ENCODE measurements around the gene GPER1. TPM values are rescaled to one million over a fixed set of nuclear protein-coding genes. Genes with fewer than 3 reads are reported as not detected.
A peak's percentile ranks its signal among the peaks of the same experiment; 100 is the strongest.

The GPER1 gene
- total and polyA plus RNA-seq, 2 experiments from 2014 or later, result 0.89 TPM; not detected in 1

DNA sequence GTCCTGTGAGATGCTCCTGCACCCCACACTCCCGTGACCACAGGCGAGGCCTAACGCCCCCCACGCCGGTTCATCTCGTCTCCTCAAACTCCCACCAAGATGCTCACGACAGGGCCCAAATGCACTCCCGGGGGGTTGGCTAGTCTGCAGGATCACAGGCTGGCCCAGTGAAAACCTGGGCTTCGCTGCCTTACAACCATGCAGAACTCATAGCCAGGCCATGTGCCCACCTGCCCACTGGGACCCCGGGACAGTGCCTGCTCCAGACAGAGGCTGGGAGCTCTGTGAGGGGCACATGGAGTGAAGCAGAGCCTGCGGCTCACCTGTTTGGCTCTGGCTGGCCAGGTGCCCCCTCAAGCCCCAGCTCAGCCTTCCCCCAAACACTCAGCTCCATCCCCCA is 9.4 kb upstream of the GPER1 start (continued):
- TF ChIP-seq, protein P1, sequence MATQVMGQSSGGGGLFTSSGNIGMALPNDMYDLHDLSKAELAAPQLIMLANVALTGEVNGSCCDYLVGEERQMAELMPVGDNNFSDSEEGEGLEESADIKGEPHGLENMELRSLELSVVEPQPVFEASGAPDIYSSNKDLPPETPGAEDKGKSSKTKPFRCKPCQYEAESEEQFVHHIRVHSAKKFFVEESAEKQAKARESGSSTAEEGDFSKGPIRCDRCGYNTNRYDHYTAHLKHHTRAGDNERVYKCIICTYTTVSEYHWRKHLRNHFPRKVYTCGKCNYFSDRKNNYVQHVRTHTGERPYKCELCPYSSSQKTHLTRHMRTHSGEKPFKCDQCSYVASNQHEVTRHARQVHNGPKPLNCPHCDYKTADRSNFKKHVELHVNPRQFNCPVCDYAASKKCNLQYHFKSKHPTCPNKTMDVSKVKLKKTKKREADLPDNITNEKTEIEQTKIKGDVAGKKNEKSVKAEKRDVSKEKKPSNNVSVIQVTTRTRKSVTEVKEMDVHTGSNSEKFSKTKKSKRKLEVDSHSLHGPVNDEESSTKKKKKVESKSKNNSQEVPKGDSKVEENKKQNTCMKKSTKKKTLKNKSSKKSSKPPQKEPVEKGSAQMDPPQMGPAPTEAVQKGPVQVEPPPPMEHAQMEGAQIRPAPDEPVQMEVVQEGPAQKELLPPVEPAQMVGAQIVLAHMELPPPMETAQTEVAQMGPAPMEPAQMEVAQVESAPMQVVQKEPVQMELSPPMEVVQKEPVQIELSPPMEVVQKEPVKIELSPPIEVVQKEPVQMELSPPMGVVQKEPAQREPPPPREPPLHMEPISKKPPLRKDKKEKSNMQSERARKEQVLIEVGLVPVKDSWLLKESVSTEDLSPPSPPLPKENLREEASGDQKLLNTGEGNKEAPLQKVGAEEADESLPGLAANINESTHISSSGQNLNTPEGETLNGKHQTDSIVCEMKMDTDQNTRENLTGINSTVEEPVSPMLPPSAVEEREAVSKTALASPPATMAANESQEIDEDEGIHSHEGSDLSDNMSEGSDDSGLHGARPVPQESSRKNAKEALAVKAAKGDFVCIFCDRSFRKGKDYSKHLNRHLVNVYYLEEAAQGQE (IDR thresholded peaks at IDR 0.05; ENCODE audit: unreplicated experiment), result no peak
- TF ChIP-seq ZNF331 (CRISPR knock-in tag; IDR thresholded peaks at IDR 0.05; ENCODE audit: low read depth) (no peak), EZH2phosphoT487 (IDR thresholded peaks at IDR 0.05; ENCODE audit: unreplicated experiment) (no peak), EZH2 (IDR thresholded peaks at IDR 0.05; ENCODE audit: low read depth, unreplicated experiment) (no peak)
- TF ChIP-seq, protein P2, sequence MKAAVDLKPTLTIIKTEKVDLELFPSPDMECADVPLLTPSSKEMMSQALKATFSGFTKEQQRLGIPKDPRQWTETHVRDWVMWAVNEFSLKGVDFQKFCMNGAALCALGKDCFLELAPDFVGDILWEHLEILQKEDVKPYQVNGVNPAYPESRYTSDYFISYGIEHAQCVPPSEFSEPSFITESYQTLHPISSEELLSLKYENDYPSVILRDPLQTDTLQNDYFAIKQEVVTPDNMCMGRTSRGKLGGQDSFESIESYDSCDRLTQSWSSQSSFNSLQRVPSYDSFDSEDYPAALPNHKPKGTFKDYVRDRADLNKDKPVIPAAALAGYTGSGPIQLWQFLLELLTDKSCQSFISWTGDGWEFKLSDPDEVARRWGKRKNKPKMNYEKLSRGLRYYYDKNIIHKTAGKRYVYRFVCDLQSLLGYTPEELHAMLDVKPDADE (IDR thresholded peaks at IDR 0.05), result no peak

- H3K27ac Mint-ChIP-seq, result peak overlapping the region; percentile 61; the same call in 1 of the 2 replicates
- DNase-seq (ENCODE audit: low spot score), result no peak
- no peak overlapping the region for H3K4me2 ChIP-seq
- H2AFZ ChIP-seq, result no peak overlapping the region
- no peak for ATAC-seq
- no peak overlapping the region for H3K4me3 Mint-ChIP-seq
- H3K9me3 Mint-ChIP-seq, result no peaks in the 10 kb centered on the region
- H3F3A ChIP-seq (replicated peaks; ENCODE audit: low read depth), result no peaks in the 10 kb centered on the region
- H3K27me3 Mint-ChIP-seq (ENCODE audit: insufficient read depth, low read depth, poor library complexity), result peaks cover 10% of the 10 kb centered on the region
- no peak overlapping the region for H3K27ac ChIP-seq (ENCODE audit: low read depth)
- H3K79me2 ChIP-seq (replicated peaks; ENCODE audit: insufficient read depth), result peaks cover 8% of the 10 kb centered on the region; the same call in 1 of the 2 replicates
- H3K27me3 ChIP-seq (ENCODE audit: insufficient read depth), result no peaks in the 10 kb centered on the region
- no peaks in the 10 kb centered on the region for H3K36me3 ChIP-seq (ENCODE audit: insufficient read depth)
- no peaks in the 10 kb centered on the region for H3K4me1 ChIP-seq (ENCODE audit: insufficient read depth)
- H3K4me1 Mint-ChIP-seq, result peaks cover 5% of the 10 kb centered on the region
- H3K9me2 ChIP-seq (ENCODE audit: insufficient read depth), result no peaks in the 10 kb centered on the region
- H3K36me3 Mint-ChIP-seq (ENCODE audit: low read depth), result no peaks in the 10 kb centered on the region; the same call in 2 of the 3 replicates
- no peak overlapping the region for H3K4me3 ChIP-seq
- H4K20me1 ChIP-seq (replicated peaks; ENCODE audit: insufficient read depth), result no peaks in the 10 kb centered on the region; the same call in 1 of the 2 replicates
- TF ChIP-seq, protein P3, sequence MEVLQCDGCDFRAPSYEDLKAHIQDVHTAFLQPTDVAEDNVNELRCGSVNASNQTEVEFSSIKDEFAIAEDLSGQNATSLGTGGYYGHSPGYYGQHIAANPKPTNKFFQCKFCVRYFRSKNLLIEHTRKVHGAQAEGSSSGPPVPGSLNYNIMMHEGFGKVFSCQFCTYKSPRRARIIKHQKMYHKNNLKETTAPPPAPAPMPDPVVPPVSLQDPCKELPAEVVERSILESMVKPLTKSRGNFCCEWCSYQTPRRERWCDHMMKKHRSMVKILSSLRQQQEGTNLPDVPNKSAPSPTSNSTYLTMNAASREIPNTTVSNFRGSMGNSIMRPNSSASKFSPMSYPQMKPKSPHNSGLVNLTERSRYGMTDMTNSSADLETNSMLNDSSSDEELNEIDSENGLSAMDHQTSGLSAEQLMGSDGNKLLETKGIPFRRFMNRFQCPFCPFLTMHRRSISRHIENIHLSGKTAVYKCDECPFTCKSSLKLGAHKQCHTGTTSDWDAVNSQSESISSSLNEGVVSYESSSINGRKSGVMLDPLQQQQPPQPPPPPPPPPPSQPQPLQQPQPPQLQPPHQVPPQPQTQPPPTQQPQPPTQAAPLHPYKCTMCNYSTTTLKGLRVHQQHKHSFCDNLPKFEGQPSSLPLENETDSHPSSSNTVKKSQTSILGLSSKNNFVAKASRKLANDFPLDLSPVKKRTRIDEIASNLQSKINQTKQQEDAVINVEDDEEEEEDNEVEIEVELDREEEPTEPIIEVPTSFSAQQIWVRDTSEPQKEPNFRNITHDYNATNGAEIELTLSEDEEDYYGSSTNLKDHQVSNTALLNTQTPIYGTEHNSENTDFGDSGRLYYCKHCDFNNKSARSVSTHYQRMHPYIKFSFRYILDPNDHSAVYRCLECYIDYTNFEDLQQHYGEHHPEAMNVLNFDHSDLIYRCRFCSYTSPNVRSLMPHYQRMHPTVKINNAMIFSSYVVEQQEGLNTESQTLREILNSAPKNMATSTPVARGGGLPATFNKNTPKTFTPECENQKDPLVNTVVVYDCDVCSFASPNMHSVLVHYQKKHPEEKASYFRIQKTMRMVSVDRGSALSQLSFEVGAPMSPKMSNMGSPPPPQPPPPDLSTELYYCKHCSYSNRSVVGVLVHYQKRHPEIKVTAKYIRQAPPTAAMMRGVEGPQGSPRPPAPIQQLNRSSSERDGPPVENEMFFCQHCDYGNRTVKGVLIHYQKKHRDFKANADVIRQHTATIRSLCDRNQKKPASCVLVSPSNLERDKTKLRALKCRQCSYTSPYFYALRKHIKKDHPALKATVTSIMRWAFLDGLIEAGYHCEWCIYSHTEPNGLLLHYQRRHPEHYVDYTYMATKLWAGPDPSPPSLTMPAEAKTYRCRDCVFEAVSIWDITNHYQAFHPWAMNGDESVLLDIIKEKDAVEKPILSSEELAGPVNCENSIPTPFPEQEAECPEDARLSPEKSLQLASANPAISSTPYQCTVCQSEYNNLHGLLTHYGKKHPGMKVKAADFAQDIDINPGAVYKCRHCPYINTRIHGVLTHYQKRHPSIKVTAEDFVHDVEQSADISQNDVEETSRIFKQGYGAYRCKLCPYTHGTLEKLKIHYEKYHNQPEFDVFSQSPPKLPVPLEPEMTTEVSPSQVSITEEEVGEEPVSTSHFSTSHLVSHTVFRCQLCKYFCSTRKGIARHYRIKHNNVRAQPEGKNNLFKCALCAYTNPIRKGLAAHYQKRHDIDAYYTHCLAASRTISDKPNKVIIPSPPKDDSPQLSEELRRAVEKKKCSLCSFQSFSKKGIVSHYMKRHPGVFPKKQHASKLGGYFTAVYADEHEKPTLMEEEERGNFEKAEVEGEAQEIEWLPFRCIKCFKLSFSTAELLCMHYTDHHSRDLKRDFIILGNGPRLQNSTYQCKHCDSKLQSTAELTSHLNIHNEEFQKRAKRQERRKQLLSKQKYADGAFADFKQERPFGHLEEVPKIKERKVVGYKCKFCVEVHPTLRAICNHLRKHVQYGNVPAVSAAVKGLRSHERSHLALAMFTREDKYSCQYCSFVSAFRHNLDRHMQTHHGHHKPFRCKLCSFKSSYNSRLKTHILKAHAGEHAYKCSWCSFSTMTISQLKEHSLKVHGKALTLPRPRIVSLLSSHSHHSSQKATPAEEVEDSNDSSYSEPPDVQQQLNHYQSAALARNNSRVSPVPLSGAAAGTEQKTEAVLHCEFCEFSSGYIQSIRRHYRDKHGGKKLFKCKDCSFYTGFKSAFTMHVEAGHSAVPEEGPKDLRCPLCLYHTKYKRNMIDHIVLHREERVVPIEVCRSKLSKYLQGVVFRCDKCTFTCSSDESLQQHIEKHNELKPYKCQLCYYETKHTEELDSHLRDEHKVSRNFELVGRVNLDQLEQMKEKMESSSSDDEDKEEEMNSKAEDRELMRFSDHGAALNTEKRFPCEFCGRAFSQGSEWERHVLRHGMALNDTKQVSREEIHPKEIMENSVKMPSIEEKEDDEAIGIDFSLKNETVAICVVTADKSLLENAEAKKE (CRISPR knock-in tag; IDR thresholded peaks at IDR 0.05), result no peak
- TF ChIP-seq, protein P2 (IDR thresholded peaks at IDR 0.05), result no peak
- TF ChIP-seq ZNF114 (CRISPR knock-in tag; IDR thresholded peaks at IDR 0.05) (no peak), POLR2AphosphoS5 (IDR thresholded peaks at IDR 0.05; ENCODE audit: low read depth) (no peak), CTCF (conservative IDR thresholded peaks at IDR 0.05; ENCODE audit: low read depth in 2 of 2) (no peak), ZNF331 (CRISPR knock-in tag; IDR thresholded peaks at IDR 0.05; ENCODE audit: low read depth) (no peak), JUNB (IDR thresholded peaks at IDR 0.05; ENCODE audit: unreplicated experiment) (no peak), CREB1 (CRISPR knock-in tag; IDR thresholded peaks at IDR 0.05; ENCODE audit: low read depth) (no peak)
Observed at GRCh38 chr7:1078985-1079384, 8.9 kb upstream of the GPER1 start.
